WERI-Rb-1 (cell line): ENCODE measurements around the gene PCBP1.

Experiments
- DNase-seq: peaks from one replicate; pipeline ENCODE4 v3.0.0-alpha.2; 2020
- H3K27ac ChIP-seq: fragments of 250-450 bp; sonication (Bioruptor Pico); 2 replicates; pipeline ENCODE4 v1.5.1; 2020; ENCODE audit warnings: mild to moderate bottlenecking, moderate library complexity
- H3K27me3 ChIP-seq: fragments of 250-450 bp; sonication (Bioruptor Pico); 2 replicates; pipeline ENCODE4 v1.5.1; 2021; ENCODE audit warnings: mild to moderate bottlenecking, low read depth, moderate library complexity; ENCODE audit not compliant: insufficient read depth, severe bottlenecking
- H3K36me3 ChIP-seq: fragments of 250-450 bp; sonication (Bioruptor Pico); 2 replicates; pipeline ENCODE4 v1.5.1; 2020; ENCODE audit warnings: mild to moderate bottlenecking, moderate library complexity
- H3K4me3 ChIP-seq: 2 replicates; pipeline ENCODE4 v1.5.1; 2011; ENCODE audit warnings: low read depth, mild to moderate bottlenecking, control low read depth, low read length
- H3K9me3 ChIP-seq: fragments of 250-450 bp; sonication (Bioruptor Pico); 2 replicates; pipeline ENCODE4 v1.5.1; 2021; ENCODE audit warnings: mild to moderate bottlenecking, moderate library complexity; ENCODE audit not compliant: severe bottlenecking
- TF ChIP-seq, protein P1 (sequence below): IDR thresholded peaks from 2 replicates; pipeline ENCODE4 v1.5.1; 2011; ENCODE audit warnings: low read depth, mild to moderate bottlenecking, control low read depth, inconsistent platforms, low read length

PCBP1 gene

DNA sequence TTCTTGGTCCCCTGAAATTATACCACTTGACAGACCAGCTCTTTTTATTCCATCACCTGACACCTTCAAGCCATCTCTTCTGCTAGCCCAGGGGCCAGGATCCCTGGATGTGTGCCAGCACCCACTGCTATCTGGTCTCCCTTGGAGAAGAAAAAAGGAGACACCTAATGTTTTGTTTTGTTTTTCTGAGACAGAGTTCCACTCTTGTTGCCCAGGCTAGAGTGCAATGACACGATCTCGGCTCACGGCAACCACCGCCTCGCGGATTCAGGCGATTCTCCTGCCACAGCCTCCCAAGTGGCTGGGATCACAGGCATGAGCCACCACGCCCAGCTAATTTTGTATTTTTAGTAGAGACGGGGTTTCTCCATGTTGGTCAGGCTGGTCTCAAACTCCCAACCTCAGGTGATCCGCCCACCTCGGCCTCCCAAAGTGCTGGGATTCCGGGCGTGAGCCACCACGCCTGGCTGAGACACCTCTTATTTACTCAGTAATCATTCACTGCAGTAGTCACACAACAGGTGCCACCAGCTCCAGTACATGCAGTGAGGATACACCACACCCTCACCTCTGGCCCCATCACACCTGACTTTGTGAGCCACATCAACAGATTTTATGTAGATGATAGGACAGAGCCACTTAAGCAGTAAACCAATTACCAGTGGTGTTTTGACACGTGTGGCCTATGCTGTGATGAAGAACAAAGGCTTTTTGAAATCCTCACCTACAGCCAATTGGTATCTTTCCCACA lies 42.8 kb upstream of the PCBP1 start:
- Histone ChIP-seq H3K36me3 (peaks cover 31% of the 10 kb centered on the region), H3K27ac (no peak overlapping the region), H3K27me3 (no peaks in the 10 kb centered on the region), H3K4me3 (no peak overlapping the region), H3K9me3 (no peaks in the 10 kb centered on the region)
- TF ChIP-seq, protein P1, sequence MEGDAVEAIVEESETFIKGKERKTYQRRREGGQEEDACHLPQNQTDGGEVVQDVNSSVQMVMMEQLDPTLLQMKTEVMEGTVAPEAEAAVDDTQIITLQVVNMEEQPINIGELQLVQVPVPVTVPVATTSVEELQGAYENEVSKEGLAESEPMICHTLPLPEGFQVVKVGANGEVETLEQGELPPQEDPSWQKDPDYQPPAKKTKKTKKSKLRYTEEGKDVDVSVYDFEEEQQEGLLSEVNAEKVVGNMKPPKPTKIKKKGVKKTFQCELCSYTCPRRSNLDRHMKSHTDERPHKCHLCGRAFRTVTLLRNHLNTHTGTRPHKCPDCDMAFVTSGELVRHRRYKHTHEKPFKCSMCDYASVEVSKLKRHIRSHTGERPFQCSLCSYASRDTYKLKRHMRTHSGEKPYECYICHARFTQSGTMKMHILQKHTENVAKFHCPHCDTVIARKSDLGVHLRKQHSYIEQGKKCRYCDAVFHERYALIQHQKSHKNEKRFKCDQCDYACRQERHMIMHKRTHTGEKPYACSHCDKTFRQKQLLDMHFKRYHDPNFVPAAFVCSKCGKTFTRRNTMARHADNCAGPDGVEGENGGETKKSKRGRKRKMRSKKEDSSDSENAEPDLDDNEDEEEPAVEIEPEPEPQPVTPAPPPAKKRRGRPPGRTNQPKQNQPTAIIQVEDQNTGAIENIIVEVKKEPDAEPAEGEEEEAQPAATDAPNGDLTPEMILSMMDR = no peak
- no peak for DNase-seq

DNA sequence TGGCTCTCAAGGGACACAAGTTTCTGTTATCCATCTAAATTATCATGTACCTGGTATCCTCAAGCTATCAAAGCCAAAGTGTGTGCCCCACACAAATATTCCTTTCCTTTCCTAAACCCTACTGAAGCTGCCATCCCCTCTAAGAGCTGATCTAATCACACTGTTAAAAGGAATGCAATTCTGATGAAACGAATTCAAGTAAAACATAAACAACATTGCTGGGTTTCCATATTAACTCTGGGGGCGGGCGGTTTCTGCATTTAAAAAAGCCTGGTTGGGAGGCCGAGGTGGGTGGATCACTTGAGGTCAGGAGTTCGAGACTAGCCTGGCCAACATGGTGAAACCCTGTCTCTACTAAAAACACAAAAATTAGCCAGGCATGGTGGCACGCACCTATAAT lies 41.9 kb upstream of the PCBP1 start:
- no peak overlapping the region for H3K4me3 ChIP-seq
- no peak for DNase-seq
- no peak overlapping the region for H3K27ac ChIP-seq
- H3K36me3 ChIP-seq = peaks cover 40% of the 10 kb centered on the region
- no peaks in the 10 kb centered on the region for H3K9me3 ChIP-seq
- no peaks in the 10 kb centered on the region for H3K27me3 ChIP-seq
- TF ChIP-seq, protein P1 = no peak

DNA sequence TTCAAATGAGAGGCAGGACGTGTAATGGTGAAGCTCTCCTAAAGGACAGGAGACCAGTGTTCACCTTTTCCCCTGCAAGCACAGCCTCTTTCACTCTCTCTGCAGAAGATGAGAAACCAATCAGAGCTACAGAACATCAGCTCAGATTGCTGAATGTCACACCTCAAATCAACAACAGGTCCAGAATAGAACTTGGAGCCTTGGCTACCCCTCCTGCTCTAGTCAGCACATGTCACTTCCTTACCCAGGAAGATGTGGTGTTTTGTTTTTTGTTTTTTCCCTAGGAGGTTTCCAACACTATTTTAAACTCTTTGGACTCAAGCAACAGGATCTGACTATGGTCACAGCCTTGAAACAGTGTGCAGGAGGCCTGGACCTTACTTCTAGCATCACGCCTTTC lies 41.3 kb upstream of the PCBP1 start:
- no peak overlapping the region for H3K4me3 ChIP-seq
- TF ChIP-seq, protein P1 = no peak
- H3K27me3 ChIP-seq = no peaks in the 10 kb centered on the region
- H3K27ac ChIP-seq = no peak overlapping the region
- peaks cover 46% of the 10 kb centered on the region for H3K36me3 ChIP-seq
- H3K9me3 ChIP-seq = no peaks in the 10 kb centered on the region
- no peak for DNase-seq

DNA sequence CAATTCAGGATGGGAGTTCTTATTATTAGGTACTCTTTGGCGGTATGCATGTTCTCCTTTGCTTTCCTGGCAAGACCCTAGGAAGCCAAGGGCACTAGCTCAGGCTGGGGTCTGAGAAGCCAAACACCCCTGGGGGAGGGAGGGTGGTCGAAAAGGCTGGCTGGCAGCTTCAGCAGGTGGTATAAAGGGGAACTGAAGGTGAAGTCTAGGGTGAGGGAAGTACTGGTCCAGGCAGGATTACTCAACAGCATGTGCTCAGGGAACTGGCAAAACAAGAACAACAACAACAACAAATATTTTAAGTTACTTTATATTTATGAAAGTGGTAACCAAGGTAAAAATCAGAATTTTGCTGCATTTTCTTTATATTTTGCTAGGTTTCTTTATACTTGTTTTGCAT lies 40.7 kb upstream of the PCBP1 start:
- no peaks in the 10 kb centered on the region for H3K9me3 ChIP-seq
- H3K27me3 ChIP-seq = no peaks in the 10 kb centered on the region
- H3K27ac ChIP-seq = no peak overlapping the region
- H3K4me3 ChIP-seq = no peak overlapping the region
- TF ChIP-seq, protein P1 = no peak
- H3K36me3 ChIP-seq = peaks cover 52% of the 10 kb centered on the region
- DNase-seq = no peak

DNA sequence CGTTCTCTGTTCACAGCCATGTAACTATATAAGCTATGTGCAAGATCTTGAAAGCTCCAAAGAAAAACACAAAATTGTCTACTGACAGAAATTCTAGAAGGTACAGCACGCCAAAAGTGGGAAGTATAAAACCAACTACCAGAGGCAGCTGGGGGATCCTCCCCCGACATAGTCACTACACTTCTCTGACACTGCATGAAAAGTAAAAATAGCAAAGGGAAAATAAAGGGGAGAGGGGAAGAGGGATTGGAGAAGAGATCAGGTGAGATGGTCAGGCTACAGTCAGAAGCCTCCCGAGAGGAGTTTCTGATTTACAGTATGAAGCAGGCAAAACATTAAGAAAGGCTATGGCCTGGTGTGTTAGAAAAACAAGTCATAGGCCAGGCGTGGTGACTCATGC lies 39.8 kb upstream of the PCBP1 start:
- H3K36me3 ChIP-seq = peaks cover 61% of the 10 kb centered on the region
- no peak for DNase-seq

More for the DNA sequence above, 39.8 kb upstream of the PCBP1 start:
- H3K27me3 ChIP-seq = no peaks in the 10 kb centered on the region
- no peak overlapping the region for H3K27ac ChIP-seq
- TF ChIP-seq, protein P1 = no peak
- H3K9me3 ChIP-seq = no peaks in the 10 kb centered on the region
- no peak overlapping the region for H3K4me3 ChIP-seq
